ENCODE data around the gene TTLL5. TPM values are rescaled to one million over a fixed set of nuclear protein-coding genes. Genes with fewer than 3 reads are reported as not detected.

TTLL5 gene
- total RNA-seq, 1 donor from 2014 or later: 37.9 TPM

DNA sequence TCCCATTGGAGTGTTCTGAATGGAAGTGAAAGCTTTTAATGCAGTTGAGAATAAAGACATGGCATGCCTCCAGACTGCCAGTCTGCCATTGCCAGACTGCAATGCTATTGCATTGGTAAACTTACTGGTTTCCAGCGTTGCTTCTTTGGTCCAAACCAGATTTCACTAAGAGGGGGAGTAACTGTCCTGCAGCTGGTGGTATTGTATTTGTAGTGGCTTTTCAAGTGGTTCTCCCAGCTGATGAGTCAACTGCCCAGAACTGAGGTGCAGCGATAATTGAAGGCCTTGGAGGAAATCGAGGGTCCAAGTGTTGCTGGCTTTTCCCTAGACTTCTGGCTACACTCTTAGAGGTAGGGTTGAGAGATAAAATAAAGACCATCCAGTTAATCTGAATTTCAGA, 32.2 kb upstream of the TTLL5 start:
- CTCF ChIA-PET: no interaction called here
- DNase-seq (no peak), ATAC-seq (ENCODE audit: low read depth) (no peak)
- Mint-ChIP-seq H3K4me1 (peaks cover 12% of the 10 kb centered on the region), H3K27me3 (peaks cover 18% of the 10 kb centered on the region), H3K27ac (no peak overlapping the region), H3K36me3 (ENCODE audit: low read depth) (no peaks in the 10 kb centered on the region), H3K9me3 (no peaks in the 10 kb centered on the region), H3K4me3 (no peak overlapping the region)
- POLR2A ChIA-PET: no interaction called here
- TF ChIP-seq, protein P1, sequence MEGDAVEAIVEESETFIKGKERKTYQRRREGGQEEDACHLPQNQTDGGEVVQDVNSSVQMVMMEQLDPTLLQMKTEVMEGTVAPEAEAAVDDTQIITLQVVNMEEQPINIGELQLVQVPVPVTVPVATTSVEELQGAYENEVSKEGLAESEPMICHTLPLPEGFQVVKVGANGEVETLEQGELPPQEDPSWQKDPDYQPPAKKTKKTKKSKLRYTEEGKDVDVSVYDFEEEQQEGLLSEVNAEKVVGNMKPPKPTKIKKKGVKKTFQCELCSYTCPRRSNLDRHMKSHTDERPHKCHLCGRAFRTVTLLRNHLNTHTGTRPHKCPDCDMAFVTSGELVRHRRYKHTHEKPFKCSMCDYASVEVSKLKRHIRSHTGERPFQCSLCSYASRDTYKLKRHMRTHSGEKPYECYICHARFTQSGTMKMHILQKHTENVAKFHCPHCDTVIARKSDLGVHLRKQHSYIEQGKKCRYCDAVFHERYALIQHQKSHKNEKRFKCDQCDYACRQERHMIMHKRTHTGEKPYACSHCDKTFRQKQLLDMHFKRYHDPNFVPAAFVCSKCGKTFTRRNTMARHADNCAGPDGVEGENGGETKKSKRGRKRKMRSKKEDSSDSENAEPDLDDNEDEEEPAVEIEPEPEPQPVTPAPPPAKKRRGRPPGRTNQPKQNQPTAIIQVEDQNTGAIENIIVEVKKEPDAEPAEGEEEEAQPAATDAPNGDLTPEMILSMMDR (IDR thresholded peaks at IDR 0.05): no peak
- intact Hi-C loops (cut with micrococcal nuclease): loop anchor here (5.0 kb wide), 1 partner anchor 563 kb away; no protein-coding TSS in a partner anchor

DNA sequence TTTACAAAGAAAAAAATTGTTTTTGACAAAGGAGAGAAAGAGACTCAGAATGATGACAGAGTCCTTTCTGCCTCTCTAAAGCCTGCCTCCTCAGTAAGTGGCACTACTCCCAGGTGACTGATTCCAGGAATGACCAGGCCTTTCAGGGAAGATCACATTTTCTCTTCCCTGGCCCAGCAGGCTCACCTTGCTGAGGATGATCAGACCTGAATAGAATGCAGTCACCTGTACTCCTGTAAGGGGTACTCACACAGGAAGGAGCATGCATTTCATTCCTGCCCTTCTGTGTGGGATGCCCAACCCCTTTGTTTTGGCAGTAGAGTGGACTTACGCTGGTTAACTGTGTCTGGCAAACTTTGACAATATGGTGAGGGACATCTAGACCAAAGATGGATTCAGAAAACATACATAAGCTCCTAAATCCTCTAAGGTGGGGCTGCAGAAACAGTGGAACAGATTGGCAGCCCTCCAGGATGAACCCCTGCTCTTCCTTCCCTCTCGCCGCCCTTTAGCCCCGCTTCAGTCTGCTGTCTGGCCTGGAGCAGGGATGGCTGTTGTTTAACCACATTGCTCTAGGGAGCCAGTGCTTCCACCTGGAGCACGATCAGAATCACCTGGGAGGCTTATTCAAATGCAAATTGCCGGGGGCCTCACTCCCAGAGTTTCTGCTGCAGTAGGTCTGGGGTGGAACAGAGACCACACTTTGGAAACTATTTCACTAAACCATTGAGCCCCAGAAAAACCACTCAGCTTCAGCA, 30.2 kb upstream of the TTLL5 start:
- H3K27me3 Mint-ChIP-seq: peaks cover 8% of the 10 kb centered on the region
- no peaks in the 10 kb centered on the region for H3K36me3 Mint-ChIP-seq (ENCODE audit: low read depth)
- intact Hi-C loops (cut with micrococcal nuclease): no loop called here
- ATAC-seq (ENCODE audit: low read depth) (no peak), DNase-seq (no peak)
- no peak overlapping the region for H3K4me3 Mint-ChIP-seq
- no peak overlapping the region for H3K27ac Mint-ChIP-seq
- ChIA-PET CTCF (no interaction called here), POLR2A (no interaction called here)
- TF ChIP-seq, protein P1 (IDR thresholded peaks at IDR 0.05): no peak
- H3K9me3 Mint-ChIP-seq: no peaks in the 10 kb centered on the region
- H3K4me1 Mint-ChIP-seq: no peaks in the 10 kb centered on the region

DNA sequence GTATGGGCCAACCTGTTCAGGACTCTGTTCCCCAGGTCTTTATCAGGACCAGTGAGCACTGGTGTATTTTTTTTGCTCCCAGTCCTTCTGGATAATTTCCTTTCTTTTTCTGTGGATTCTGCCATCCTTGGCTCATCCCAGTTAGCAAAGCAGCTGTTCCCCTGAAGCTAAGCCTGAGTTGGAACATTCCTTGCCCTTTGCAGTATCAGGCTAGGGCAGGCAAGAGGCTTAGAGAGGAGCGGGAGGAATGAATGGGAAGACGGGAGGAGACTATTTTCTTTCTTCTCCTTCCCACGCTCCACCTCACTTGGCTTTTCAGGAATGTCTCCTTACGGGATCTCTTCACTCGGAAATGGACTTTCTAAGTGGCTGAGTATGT, 29.6 kb upstream of the TTLL5 start:
- Mint-ChIP-seq H3K9me3 (no peaks in the 10 kb centered on the region), H3K4me1 (no peaks in the 10 kb centered on the region), H3K4me3 (no peak overlapping the region), H3K27me3 (peaks cover 7% of the 10 kb centered on the region), H3K27ac (no peak overlapping the region), H3K36me3 (ENCODE audit: low read depth) (no peaks in the 10 kb centered on the region)
- ChIA-PET CTCF (interaction anchor here (0.9 kb wide), 1 partner anchor 54 kb away, joined by 3 read pairs; no protein-coding TSS in a partner anchor), POLR2A (no interaction called here)
- DNase-seq (no peak), ATAC-seq (ENCODE audit: low read depth) (no peak)
- TF ChIP-seq, protein P1 (IDR thresholded peaks at IDR 0.05): no peak
- intact Hi-C loops (cut with micrococcal nuclease): no loop called here

DNA sequence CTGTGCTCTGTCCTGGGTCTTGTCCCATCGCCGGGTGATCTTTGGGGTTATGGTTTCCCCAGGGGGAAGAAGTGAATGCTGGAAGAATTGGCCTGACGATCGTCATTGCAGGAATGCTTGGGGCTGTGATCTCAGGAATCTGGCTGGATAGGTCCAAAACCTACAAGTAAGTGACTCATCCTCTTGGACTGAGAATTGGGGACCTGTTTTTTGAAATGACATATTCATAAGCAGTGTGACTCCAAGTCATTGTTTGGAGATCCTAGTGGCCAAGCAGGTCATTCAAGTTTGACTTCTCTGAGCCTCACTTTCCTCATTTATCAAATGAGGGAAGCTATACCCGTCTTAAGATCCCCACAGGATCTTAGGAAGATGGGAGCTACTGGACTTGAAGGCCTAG, 26.2 kb upstream of the TTLL5 start:
- ATAC-seq (ENCODE audit: low read depth): no peak
- intact Hi-C loops (cut with micrococcal nuclease): no loop called here
- TF ChIP-seq, protein P1 (IDR thresholded peaks at IDR 0.05): no peak
- Mint-ChIP-seq H3K4me3 (no peak overlapping the region), H3K27ac (no peak overlapping the region), H3K27me3 (peaks cover 2% of the 10 kb centered on the region), H3K4me1 (no peaks in the 10 kb centered on the region), H3K9me3 (no peaks in the 10 kb centered on the region), H3K36me3 (ENCODE audit: low read depth) (no peaks in the 10 kb centered on the region)
- POLR2A ChIA-PET: no interaction called here
- no peak for DNase-seq
- CTCF ChIA-PET: no interaction called here

DNA sequence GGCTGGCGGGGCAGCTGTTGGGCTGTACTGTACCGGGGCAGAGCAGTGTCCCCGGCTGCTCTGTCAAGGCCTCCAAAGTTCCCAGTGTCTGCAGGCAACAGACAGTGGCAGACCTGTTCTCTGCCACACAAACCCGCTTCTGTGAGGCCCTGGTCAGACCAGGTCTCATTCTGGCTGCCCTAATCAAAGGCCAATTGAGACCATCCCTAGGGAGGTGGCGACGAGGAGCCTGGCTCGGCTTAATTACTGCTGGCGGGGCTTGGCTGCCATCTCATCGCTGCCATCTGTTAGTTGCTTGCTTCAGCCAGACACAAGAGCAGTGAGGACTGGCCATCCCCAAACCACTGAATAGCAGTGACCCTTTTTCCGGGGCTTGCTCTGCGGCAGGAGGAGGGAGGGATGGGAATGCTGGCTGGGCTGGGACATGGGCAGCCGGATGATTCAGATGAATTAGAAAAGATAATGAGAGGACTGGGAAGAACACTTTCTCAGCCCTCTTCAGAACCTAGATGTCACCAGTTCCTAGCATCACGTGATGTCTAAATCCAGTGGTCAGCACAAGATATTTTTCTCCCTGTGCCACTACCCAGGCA, 24.9 kb upstream of the TTLL5 start:
- ATAC-seq (ENCODE audit: low read depth): no peak
- H3K9me3 Mint-ChIP-seq: no peaks in the 10 kb centered on the region
- H3K27me3 Mint-ChIP-seq: no peaks in the 10 kb centered on the region
- H3K27ac Mint-ChIP-seq: no peak overlapping the region
- ChIA-PET POLR2A (interaction anchor here (0.6 kb wide), 1 partner anchor 32 kb away, joined by 6 read pairs; no protein-coding TSS in a partner anchor), CTCF (interaction anchor here (1.5 kb wide), 1 partner anchor 18 kb away, joined by 5 read pairs; no protein-coding TSS in a partner anchor)
- H3K4me1 Mint-ChIP-seq: no peaks in the 10 kb centered on the region
- no peak overlapping the region for H3K4me3 Mint-ChIP-seq
- no peaks in the 10 kb centered on the region for H3K36me3 Mint-ChIP-seq (ENCODE audit: low read depth)
- intact Hi-C loops (cut with micrococcal nuclease): no loop called here
- DNase-seq: no peak
- TF ChIP-seq, protein P1 (IDR thresholded peaks at IDR 0.05): no peak

All from activated B cell treated with CpG ODN at 0.5 μM for 24 hours (primary cell).